Non-pigmented ciliary epithelial cell (primary cell): ENCODE results near the gene TGM1.

Experiments used
- DNase-seq: peaks from one replicate; pipeline ENCODE4 v3.0.0-alpha.2; 2010; ENCODE audit warnings: low read depth

TGM1 gene

DNA sequence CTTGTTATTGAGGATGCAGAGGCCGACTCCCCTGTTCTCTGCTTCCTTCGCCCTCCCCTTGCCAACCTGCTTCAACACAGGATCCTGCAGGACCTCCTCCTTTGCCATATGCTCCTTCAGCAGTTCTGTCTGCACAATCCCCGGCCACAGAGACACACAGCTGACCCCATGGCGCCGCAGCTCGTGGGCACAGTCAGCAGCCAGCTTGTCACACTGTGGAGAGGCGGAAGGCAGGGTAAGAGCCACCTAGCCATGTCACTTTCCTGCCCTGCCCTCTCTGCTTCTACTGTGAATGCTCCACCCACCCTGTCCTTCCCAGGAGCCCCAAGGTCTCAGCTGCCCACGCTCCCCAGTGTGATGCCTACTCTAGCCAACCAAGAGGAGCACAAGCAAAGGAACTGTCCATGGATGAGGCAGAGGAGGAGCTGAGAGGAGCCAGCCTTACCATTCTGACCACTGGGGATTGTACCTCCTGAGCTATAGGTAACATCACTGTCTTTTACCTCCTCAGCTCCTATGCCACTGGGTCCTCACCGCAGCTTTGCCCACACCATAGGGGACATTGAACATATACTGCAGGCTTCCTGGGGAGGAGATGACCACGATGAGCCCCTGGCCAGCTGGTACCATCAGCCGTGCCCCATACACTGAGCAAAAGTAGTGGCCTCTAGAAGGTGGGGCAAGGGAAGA is 29.3 kb upstream of the TGM1 start:
- DNase-seq: no peak

- DNase-seq: no peak
Measured at GRCh38 chr14:24291446-24292117, 28.6 kb upstream of the TGM1 start.

DNA sequence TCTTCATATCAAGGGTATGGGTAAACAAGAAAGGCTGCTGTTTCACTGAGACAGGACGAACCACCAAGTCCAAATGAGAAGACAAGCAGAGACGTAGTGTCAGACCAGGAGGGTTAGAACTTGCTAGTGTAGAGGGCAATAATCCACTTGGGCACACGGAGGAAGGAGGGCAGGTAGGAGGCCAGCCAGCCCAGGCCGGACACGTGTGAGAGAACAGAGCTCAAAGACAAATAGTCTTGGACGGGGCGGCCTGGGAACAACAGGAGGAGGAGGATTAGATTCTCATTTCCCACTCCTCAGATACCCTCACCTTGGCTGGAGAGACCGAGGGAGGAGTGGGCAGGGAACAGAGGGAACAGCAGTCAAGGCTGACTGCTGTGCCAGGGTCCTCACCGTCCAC is 27.8 kb upstream of the TGM1 start:
- no peak for DNase-seq

GRCh38 chr14:24289649-24290280 is 26.8 kb upstream of the TGM1 start:
- no peak for DNase-seq

DNA sequence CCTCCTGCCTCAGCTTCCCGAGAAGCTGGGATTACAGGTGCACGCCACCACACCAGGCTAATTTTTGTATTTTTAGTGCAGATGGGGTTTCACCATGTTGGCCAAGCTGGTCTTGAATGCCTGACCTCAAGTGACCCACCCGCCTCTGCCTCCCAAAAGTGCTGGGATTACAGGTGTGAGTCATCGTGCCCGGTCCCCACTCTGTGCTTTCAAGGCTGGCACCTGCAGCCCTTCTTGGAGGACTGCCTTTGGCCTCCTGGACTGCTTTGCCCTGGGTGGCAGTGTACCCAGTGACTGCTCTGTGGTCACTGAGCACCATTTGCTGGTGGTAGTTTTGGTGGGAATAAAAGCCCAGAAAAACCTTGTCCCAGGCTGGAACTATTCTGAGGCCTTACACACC is 24.0 kb upstream of the TGM1 start:
- no peak for DNase-seq

GRCh38 chr14:24285351-24285750 is 22.4 kb upstream of the TGM1 start:
- no peak for DNase-seq

DNA sequence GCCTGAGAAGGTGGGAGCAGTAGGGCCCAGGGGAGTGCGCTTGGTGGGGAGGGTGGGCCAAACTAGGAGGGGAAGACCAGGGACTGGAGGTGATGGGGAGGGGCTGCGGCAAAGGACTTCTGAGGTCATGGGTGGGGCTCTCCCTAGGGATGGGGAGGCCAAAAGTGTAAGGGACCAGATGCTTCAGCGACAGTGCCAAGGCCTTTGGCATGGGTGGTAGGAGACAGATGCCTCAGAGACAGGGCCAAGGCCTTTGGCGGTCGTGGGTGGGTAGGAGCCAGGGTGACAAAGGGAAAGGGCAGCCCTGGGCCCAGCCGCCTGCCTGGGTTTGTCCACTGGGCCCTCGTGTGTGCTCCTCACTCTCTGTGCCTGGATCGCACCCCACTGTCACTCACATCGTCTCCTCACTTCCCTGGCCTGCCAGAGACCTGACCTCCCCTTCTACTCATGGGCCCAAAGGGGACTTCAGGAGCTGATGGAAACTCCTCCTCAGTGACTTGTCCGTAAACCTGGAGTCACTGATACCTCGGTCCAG is 21.6 kb upstream of the TGM1 start:
- no peak for DNase-seq

DNA sequence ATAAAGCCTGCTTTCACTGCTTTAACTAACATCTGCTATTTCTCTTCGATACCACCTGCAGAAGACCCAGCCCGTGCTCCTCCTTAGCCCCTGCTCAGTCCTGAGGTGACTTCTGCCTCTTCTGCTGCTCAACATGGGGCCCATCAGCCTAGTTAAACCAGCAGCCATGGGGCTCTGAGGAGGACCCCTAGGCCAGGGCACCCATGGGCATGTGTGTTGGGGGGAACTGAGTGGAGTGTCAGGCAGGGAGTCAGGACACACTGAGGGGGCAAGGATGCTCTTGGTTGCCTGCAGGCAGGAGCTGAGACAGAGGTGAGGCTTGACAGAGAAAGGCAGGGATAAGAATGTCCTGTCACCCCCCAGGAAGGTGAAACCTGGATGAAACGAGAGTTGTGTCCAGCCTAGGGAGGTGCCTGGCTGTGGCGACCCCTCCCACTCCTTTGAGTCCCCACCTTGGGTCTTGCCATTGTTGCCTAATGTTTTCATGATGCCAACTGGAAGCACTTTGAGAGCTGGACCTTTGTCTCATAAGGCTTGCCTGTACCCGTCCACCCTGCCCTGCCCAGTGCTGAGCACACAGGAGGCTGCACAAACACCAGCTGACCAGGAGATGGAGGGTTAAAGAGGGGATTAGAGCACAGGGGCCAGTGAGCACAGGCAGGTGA is 21.0 kb upstream of the TGM1 start:
- no peak for DNase-seq

- no peak for DNase-seq
Measured at GRCh38 chr14:24282736-24283135, 19.8 kb upstream of the TGM1 start.

DNA sequence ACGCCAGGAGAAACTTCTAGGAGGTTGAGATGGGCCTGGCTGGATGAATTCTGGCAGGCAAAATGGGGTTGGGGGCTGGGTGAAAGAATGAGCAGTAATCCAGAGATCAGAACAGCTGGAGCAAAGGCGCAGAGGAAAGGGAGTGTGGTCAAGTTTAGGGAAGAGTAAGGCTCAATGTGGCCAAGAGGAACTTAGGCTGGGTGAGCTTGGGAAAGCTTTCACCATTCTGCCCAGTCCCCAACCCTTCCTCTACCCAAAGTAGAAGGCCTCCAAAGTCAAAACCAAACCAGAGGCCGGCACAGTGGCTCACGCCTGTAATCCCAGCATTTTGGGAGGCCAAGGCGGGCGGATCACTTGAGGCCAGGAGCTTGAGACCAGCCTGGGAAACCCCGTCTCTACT is 18.7 kb upstream of the TGM1 start:
- DNase-seq: no peak

- DNase-seq: no peak
Measured at GRCh38 chr14:24280797-24281460, 18.0 kb upstream of the TGM1 start.

DNA sequence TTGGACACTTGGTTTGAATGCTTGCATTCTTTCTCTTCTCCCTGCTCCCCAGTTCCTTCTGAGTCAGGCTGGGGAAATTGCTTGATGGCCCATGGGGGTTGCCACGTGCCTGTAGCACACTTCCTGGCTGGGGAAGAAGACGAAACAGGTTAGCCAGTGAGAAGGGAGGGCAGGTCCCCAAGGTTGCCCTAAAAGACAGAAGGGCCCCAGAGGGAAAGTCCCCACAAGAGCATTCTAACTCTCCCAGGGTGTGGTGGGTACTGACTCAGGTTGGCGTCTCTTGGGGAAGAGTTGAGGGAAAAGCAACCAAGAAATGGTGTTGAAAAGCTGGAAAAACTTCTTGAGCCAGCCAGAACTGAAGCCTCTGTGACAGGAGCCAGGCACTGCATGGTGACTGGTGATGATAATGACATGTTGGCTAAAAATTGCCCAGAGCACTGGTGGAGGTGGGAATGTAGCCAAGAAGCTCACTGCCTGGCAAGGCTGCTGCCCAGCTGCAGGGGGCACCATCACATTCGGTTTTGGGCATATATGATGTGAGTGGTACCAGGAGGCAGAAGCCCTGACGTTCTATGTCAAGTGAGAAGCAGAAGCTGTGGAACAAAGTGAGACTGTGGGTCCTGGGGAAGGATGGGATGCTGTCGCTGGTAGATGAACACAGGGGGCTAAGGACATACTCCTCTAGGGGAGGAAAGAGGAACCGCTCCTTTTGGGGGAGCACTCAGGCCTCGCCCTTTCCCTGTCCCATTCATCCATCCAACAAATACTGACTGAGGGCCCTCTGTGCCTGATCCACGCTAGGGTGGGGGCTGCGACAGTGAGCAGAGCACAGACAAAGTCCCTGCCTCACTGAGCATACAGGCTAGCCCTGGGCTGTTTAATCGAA is 16.6 kb upstream of the TGM1 start:
- DNase-seq: no peak

GRCh38 chr14:24278424-24278823 is 15.4 kb upstream of the TGM1 start:
- no peak for DNase-seq

GRCh38 chr14:24277606-24278321 is 14.8 kb upstream of the TGM1 start:
- DNase-seq: no peak

DNA sequence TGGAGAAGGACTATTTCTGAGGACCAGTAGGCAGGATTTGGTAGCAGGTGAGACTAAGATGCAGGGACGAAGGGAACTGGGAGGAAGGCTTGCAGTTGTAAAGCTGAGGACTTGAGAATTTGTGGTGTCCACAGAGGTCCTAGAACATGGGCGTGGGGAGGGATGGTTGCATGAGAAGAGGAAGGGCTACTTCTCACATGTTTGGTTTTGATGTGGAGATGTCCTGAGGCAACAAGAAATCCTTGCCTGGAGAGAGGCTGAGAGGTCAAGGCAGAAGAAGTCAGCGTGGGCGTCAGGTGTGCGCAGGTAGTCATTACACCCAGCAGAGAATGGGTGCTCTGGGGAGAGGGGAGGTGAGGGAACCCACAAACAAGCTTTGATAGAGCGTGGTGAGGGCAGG is 14.1 kb upstream of the TGM1 start:
- DNase-seq: no peak

- no peak for DNase-seq
Measured at GRCh38 chr14:24274101-24274543, 11.1 kb upstream of the TGM1 start.

DNA sequence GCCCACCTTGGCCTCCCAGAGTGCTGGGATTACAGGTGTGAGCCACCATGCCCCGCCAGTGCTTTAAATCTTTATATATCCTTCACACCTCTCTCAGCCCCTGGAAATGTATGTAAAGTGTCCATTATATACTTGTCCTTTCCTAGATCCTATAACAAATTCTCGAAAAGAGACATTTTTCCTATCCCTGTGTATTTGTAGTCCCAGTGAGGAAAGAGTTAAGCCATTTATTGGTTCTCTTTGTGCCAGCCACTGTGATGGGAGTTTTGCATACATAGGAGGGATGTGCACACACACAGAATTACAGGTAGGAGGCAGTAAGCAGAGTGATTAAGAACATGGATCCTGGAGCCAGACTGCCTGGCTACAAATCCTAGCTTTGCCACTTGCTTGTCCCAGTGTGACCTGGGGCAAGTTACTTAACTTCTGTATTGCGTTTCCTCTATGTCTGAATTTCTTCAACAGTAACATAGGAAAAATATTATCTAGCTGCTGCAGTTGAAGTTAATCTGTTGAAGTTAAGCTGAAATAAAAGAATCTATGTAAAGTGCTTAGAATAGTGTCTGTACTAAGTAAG is 10.5 kb upstream of the TGM1 start:
- no peak for DNase-seq

- no peak for DNase-seq
Measured at GRCh38 chr14:24272467-24272866, 9.5 kb upstream of the TGM1 start.

DNA sequence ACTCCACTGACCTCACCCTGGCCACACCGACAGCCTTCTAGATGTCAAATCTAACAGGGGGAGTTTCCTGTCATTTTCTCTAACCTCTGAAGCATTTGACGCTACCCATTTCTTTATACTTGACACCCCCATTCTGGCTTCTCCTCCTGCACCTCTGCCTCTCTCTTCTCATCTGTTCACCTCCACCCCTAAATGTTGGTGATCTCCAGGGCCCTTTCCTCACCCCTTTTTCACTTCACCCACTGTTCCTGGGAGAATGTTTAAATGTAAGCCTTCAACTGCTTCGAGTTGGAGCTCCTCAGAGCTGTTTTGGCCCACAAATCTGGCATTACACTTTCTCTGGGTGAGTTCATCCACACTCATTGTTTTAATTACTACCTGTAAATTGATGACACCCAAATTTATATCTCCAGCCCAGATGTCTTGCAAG is 8.9 kb upstream of the TGM1 start:
- DNase-seq: no peak
